ENCODE measurements around the gene ATOH1. TPM values are rescaled to one million over a fixed set of nuclear protein-coding genes. Genes with fewer than 3 reads are reported as not detected.

The ATOH1 gene, protein sequence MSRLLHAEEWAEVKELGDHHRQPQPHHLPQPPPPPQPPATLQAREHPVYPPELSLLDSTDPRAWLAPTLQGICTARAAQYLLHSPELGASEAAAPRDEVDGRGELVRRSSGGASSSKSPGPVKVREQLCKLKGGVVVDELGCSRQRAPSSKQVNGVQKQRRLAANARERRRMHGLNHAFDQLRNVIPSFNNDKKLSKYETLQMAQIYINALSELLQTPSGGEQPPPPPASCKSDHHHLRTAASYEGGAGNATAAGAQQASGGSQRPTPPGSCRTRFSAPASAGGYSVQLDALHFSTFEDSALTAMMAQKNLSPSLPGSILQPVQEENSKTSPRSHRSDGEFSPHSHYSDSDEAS
- total RNA-seq (2021; ENCODE audit: unreplicated experiment) (not detected), Bru-seq, nascent RNA (not detected), BruChase-seq, experiment 1, labeled RNA remaining after a 2-hour chase (not detected), BruChase-seq, experiment 2, labeled RNA remaining after a 6-hour chase (not detected)
- not detected for polyA plus RNA-seq (2012; ENCODE audit: insufficient read length)
- long read RNA-seq, result 0 reads

DNA sequence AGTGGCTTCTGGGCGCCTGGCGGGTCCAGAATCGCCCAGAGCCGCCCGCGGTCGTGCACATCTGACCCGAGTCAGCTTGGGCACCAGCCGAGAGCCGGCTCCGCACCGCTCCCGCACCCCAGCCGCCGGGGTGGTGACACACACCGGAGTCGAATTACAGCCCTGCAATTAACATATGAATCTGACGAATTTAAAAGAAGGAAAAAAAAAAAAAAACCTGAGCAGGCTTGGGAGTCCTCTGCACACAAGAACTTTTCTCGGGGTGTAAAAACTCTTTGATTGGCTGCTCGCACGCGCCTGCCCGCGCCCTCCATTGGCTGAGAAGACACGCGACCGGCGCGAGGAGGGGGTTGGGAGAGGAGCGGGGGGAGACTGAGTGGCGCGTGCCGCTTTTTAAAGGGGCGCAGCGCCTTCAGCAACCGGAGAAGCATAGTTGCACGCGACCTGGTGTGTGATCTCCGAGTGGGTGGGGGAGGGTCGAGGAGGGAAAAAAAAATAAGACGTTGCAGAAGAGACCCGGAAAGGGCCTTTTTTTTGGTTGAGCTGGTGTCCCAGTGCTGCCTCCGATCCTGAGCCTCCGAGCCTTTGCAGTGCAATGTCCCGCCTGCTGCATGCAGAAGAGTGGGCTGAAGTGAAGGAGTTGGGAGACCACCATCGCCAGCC, at the start of gene ATOH1:
TSS of gene ATOH1 (plus strand) at position 422 of the 663 bp plus-strand sequence. CDS start at position 596, 174 bp downstream.
- H3K4me1 ChIP-seq (ENCODE audit: control insufficient read depth, insufficient read depth, low read length), result no peaks in the 10 kb centered on the region; the same call in 1 of the 2 replicates
- H3K27ac ChIP-seq (ENCODE audit: low read length), result no peak within 1 kb of the TSS
- BruUV-seq (replicated peaks), result no TSS peak
- H3K36me3 ChIP-seq (ENCODE audit: control insufficient read depth, insufficient read depth, low read length), result no peaks in the 10 kb centered on the region
- in situ Hi-C loops (cut with HindIII; ENCODE audit: low pct_unique_long_range_greater_than_20kb, low sequenced_read_pairs), result no loop called here
- no peaks in the 10 kb centered on the region for H3K9me3 ChIP-seq (ENCODE audit: control insufficient read depth, insufficient read depth, low read depth, low read length)
- POLR2A ChIA-PET, result no interaction called here
- intact Hi-C loops (cut with micrococcal nuclease; ENCODE audit: unreplicated experiment), result no loop called here
- CTCF ChIA-PET, result no interaction called here
- DNase-seq (ENCODE audit: low read depth, low spot score) (no peak), ATAC-seq (peak; percentile 49; the same call in 1 of the 2 replicates)
- peak within 1 kb of the TSS; percentile 22 to 41 for H3K4me3 ChIP-seq (ENCODE audit: low read depth in 2 of 2, low read length in 2 of 2)
- TF ChIP-seq SIN3A (IDR thresholded peaks at IDR 0.05; ENCODE audit: borderline replicate concordance, insufficient read depth, low read depth, low read length) (no peak), POLR2AphosphoS5 (IDR thresholded peaks at IDR 0.05; ENCODE audit: low read depth, low read length) (no peak), TCF7L2 (IDR thresholded peaks at IDR 0.05; ENCODE audit: low read depth, low read length) (no peak)
- TF ChIP-seq, protein P1, sequence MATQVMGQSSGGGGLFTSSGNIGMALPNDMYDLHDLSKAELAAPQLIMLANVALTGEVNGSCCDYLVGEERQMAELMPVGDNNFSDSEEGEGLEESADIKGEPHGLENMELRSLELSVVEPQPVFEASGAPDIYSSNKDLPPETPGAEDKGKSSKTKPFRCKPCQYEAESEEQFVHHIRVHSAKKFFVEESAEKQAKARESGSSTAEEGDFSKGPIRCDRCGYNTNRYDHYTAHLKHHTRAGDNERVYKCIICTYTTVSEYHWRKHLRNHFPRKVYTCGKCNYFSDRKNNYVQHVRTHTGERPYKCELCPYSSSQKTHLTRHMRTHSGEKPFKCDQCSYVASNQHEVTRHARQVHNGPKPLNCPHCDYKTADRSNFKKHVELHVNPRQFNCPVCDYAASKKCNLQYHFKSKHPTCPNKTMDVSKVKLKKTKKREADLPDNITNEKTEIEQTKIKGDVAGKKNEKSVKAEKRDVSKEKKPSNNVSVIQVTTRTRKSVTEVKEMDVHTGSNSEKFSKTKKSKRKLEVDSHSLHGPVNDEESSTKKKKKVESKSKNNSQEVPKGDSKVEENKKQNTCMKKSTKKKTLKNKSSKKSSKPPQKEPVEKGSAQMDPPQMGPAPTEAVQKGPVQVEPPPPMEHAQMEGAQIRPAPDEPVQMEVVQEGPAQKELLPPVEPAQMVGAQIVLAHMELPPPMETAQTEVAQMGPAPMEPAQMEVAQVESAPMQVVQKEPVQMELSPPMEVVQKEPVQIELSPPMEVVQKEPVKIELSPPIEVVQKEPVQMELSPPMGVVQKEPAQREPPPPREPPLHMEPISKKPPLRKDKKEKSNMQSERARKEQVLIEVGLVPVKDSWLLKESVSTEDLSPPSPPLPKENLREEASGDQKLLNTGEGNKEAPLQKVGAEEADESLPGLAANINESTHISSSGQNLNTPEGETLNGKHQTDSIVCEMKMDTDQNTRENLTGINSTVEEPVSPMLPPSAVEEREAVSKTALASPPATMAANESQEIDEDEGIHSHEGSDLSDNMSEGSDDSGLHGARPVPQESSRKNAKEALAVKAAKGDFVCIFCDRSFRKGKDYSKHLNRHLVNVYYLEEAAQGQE (IDR thresholded peaks at IDR 0.05; ENCODE audit: insufficient read depth in 1 of 2, low read depth in 2 of 2, low read length in 1 of 2), result no peak
- TF ChIP-seq, protein P2, sequence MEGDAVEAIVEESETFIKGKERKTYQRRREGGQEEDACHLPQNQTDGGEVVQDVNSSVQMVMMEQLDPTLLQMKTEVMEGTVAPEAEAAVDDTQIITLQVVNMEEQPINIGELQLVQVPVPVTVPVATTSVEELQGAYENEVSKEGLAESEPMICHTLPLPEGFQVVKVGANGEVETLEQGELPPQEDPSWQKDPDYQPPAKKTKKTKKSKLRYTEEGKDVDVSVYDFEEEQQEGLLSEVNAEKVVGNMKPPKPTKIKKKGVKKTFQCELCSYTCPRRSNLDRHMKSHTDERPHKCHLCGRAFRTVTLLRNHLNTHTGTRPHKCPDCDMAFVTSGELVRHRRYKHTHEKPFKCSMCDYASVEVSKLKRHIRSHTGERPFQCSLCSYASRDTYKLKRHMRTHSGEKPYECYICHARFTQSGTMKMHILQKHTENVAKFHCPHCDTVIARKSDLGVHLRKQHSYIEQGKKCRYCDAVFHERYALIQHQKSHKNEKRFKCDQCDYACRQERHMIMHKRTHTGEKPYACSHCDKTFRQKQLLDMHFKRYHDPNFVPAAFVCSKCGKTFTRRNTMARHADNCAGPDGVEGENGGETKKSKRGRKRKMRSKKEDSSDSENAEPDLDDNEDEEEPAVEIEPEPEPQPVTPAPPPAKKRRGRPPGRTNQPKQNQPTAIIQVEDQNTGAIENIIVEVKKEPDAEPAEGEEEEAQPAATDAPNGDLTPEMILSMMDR (IDR thresholded peaks at IDR 0.05), result no peak
- H3K27me3 ChIP-seq (ENCODE audit: control insufficient read depth, insufficient read depth, low read length), result peaks cover 13% of the 10 kb centered on the region

DNA sequence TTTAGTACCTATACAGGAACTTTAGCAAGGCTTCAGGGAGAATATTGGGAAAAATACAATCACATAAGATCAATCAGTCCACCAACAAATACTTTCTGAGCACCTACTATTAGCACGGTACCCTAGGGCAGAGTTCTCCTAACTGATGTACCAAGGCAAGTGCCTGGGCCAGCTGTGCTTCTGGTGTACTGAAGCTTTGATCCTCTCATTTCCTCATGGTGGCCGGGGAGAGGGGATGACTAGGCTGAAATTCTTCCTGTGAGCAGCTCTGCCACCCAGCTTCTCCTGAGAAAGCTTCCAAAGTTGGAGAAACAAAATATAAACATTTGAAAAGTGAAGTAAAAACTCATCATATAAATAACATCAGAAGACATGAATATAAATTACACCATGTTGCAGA, 49.3 kb upstream of the ATOH1 start:
- in situ Hi-C loops (cut with HindIII; ENCODE audit: low pct_unique_long_range_greater_than_20kb, low sequenced_read_pairs), result no loop called here
- intact Hi-C loops (cut with micrococcal nuclease; ENCODE audit: unreplicated experiment), result no loop called here

More for the DNA sequence above, 49.3 kb upstream of the ATOH1 start:
- TF ChIP-seq POLR2AphosphoS5 (IDR thresholded peaks at IDR 0.05; ENCODE audit: low read depth, low read length) (no peak), SIN3A (IDR thresholded peaks at IDR 0.05; ENCODE audit: borderline replicate concordance, insufficient read depth, low read depth, low read length) (no peak), TCF7L2 (IDR thresholded peaks at IDR 0.05; ENCODE audit: low read depth, low read length) (no peak)
- TF ChIP-seq, protein P1 (IDR thresholded peaks at IDR 0.05; ENCODE audit: insufficient read depth in 1 of 2, low read depth in 2 of 2, low read length in 1 of 2), result no peak
- TF ChIP-seq, protein P2 (IDR thresholded peaks at IDR 0.05), result no peak
- Histone ChIP-seq H3K27ac (ENCODE audit: low read length) (no peak overlapping the region), H3K9me3 (ENCODE audit: control insufficient read depth, insufficient read depth, low read depth, low read length) (no peaks in the 10 kb centered on the region), H3K27me3 (ENCODE audit: control insufficient read depth, insufficient read depth, low read length) (no peaks in the 10 kb centered on the region), H3K4me3 (ENCODE audit: low read depth in 2 of 2, low read length in 2 of 2) (no peak overlapping the region), H3K4me1 (ENCODE audit: control insufficient read depth, insufficient read depth, low read length) (no peaks in the 10 kb centered on the region), H3K36me3 (ENCODE audit: control insufficient read depth, insufficient read depth, low read length) (no peaks in the 10 kb centered on the region)
- DNase-seq (ENCODE audit: low read depth, low spot score) (no peak), ATAC-seq (no peak)
- ChIA-PET CTCF (no interaction called here), POLR2A (no interaction called here)
- no TSS peak for BruUV-seq (replicated peaks)
